GM18502 (cell line): ENCODE data around the gene PAK6.

Experiments
- ATAC-seq: cut with Tn5 transposase; IDR thresholded peaks from one replicate; pipeline ENCODE4 v1.9.1; 2021; ENCODE audit warnings: mild to moderate bottlenecking; ENCODE audit not compliant: unreplicated experiment, poor library complexity

PAK6 gene

GRCh38 chr15:40253167-40253790 lies 14.4 kb downstream of the PAK6 start:
- no peak for ATAC-seq

- no peak for ATAC-seq
Measured at GRCh38 chr15:40254452-40254851, 15.6 kb downstream of the PAK6 start.

GRCh38 chr15:40255033-40255432 lies 16.2 kb downstream of the PAK6 start:
- no peak for ATAC-seq

DNA sequence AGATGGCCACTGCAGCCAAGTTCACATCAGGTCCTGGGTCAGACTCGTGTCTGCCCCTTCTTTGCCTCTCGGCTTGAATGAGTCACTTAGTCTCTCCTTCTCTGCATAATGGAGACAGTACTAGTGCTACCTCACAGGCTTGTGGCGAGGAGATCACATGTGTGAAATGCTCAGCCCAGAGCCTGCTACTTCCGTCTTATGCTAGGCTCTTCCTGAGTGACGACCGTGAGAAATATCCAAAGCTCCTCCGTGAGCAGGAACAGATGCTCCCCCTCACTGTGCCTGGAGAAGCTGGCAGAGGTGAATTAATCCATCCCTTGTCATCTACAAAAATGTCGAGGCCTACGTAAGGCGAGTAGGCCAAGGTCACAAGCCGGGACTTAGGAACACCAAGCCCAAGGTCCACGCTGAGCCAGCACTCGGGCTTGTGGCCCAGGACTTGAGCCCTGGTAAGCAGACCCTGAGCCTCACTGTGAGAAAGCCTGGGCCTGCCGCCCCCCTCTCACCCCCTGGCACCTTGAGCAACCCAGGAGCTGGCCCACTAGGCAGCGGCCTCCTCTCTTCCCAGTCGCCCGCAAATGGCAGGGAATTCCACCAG lies 17.9 kb downstream of the PAK6 start:
- ATAC-seq, result no peak

GRCh38 chr15:40257656-40258450 lies 19.0 kb downstream of the PAK6 start:
- no peak for ATAC-seq

DNA sequence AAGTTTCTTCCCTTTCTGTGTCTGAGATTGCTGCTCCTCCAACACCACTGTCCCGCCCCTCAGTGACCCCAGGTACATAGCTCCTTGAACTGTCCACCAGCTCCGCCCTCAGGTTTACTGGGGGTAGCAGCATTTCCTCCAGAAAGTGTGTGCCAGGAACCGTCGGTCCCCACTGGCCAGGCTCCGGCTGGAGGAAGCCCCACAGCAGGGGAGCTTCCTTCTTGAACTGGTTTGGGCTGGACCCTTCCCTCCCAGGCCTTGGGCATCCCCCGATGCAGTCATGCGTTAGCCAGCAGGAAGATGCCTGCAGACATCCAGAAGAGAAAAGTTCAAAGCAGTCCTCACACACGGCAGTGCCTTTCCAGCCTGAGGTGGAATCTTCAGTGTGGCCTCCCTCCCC lies 19.7 kb downstream of the PAK6 start:
- no peak for ATAC-seq

- no peak for ATAC-seq
Measured at GRCh38 chr15:40259021-40259420, 20.2 kb downstream of the PAK6 start.

GRCh38 chr15:40263024-40263754 lies 24.3 kb downstream of the PAK6 start:
- ATAC-seq, result no peak

- ATAC-seq, result no peak
Measured at GRCh38 chr15:40264321-40265153, 25.7 kb downstream of the PAK6 start.

DNA sequence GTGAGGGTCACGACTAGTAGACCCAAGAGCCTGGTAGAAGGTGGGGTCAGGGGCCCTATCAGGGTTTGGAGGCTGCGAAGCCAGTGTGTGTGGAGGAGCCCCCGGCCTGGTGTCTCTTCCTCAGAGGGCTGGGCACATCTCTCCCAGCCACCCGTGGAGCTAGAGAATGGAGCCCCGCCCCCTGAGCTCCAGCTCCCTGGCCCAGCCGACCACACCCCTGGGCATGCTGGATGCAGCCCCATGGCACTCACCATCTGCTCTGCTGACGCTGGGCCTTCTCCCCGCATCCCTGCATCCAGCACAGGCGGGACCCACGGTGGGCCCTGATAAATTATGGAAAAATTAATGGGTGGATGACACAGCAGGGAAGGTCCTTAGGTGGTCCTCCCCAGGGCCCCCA lies 26.5 kb downstream of the PAK6 start:
- no peak for ATAC-seq

DNA sequence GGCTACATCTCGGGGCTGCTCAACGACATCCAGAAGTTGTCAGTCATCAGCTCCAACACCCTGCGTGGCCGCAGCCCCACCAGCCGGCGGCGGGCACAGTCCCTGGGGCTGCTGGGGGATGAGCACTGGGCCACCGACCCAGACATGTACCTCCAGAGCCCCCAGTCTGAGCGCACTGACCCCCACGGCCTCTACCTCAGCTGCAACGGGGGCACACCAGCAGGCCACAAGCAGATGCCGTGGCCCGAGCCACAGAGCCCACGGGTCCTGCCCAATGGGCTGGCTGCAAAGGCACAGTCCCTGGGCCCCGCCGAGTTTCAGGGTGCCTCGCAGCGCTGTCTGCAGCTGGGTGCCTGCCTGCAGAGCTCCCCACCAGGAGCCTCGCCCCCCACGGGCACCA lies 27.0 kb downstream of the PAK6 start:
- ATAC-seq, result no peak

- ATAC-seq, result no peak
Measured at GRCh38 chr15:40266828-40267304, 28.0 kb downstream of the PAK6 start.

DNA sequence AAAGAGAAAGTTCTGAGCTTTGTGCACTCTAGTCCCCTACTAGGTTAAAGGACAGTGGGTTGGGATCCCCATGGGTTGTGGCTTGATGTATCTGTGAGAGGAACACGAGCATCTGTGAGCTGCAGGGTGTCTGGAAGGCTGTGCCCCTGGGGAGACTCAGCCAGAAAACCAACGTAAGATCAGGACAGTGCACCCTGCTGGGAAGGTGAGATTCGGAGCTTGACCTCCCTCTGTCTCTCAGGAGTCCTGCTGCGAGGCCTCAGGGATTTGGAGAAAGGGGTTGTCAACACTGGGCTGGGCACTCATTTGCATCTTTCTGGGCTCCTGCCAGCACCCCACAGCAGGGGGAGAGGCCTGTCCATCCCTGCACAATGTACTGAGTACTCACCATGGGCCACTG lies 28.8 kb downstream of the PAK6 start:
- ATAC-seq, result no peak

- no peak for ATAC-seq
Measured at GRCh38 chr15:40269604-40270003, 30.7 kb downstream of the PAK6 start.

DNA sequence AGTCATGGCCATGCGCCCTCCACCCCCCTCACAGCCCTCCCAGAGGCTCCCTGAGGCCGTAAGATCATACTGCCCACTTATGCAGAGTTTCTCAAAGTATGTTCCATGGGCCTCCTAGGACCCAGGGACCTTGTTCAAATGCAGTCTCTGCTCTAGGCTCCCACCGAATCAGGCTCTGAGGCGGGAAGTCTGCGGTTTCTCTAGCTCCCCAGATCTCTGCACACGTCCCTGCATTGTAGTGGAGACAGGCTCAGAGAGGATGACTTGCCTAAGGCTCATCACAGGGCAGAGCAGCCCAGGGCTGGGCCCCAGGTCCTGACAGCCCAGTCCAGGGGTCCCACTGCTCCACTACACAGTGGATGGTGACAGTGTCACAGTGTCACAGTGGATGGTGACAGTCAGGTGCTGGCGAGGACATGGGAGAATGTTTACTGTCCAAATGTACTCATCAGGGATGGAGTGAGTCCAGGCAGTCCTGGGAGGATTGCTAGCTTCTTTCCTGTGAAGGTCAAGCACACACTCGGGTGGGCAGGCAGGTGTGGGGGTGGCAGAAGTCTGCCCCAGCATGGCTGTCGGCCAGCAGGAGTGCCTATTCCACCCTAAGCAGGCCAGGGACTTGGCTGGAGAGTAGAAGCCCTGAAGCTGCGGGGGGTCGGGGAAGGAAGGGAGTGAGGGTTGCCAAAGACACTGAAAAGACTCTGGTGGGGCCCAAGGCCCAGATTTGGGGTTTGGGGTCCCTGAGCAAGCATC lies 31.6 kb downstream of the PAK6 start:
- ATAC-seq, result no peak

DNA sequence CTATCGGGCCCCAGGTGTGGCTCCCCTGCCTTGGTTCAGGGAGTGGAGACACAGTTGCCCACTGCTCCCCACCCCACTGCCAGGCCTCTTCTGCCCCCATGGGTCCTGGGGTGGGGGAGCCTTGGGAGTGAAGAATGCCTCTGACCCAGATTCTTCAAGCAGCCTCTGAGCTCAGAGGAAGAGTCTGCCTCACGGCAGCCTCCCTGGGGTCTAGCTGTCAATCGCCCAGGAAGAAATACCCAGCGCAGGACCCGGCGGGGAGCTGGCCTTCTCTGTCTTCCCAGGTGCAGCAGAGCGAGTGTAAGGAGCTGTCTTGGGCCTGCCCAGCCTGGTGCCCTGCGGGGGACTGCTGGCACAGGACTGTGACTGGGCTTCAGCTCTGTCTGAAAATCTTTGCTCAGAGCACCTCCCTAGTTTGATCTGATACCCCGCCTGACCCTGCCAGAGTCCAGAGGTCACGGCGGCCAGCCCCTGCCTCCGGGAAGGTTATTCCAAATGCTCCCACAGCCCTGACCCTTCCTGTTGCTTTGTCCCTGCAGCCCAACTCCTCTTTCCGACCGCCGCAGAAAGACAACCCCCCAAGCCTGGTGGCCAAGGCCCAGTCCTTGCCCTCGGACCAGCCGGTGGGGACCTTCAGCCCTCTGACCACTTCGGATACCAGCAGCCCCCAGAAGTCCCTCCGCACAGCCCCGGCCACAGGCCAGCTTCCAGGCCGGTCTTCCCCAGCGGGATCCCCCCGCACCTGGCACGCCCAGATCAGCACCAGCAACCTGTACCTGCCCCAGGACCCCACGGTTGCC lies 33.0 kb downstream of the PAK6 start:
- ATAC-seq, result no peak

GRCh38 chr15:40272485-40273056 lies 33.7 kb downstream of the PAK6 start:
- ATAC-seq, result no peak

DNA sequence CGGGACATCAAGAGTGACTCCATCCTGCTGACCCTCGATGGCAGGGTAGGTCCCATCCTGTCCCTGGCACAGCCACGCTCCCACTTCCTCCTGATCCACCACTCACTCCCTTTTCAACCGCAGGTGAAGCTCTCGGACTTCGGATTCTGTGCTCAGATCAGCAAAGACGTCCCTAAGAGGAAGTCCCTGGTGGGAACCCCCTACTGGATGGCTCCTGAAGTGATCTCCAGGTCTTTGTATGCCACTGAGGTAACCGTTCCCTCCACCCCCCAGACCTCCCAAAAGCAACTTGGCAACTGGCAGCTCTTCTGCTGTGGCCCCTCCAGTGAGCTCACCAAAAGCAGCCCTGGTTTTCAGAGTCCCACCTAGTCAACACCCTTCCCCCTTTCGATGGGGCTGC lies 34.6 kb downstream of the PAK6 start:
- no peak for ATAC-seq
